HG03159 (cell line): ENCODE data around the gene SFXN2.
"Not testable (repeated sequence)": the region's sequence is repeated elsewhere in the genome, so short reads cannot be mapped to it uniquely, and the experiment has no call there.

ENCODE experiments used
- ATAC-seq: cut with Tn5 transposase; IDR thresholded peaks from one replicate; pipeline ENCODE4 v1.9.1; 2021; ENCODE audit warnings: mild to moderate bottlenecking, moderate library complexity; ENCODE audit not compliant: unreplicated experiment

SFXN2 gene

GRCh38 chr10:102714621-102715455 lies at the start of gene SFXN2:
Gene SFXN2, plus strand, starts transcription at chr10:102714636. Its CDS starts 12,001 bp downstream, at chr10:102726637.
- peak; percentile 26 for ATAC-seq

- no peak for ATAC-seq
Measured at GRCh38 chr10:102665904-102666509, 48.4 kb upstream of the SFXN2 start.

- ATAC-seq: not testable (repeated sequence)
Measured at GRCh38 chr10:102667411-102667810, 47.0 kb upstream of the SFXN2 start.

- no peak for ATAC-seq
Measured at GRCh38 chr10:102668326-102669107, 45.9 kb upstream of the SFXN2 start.

- no peak for ATAC-seq
Measured at GRCh38 chr10:102669206-102670064, 45.0 kb upstream of the SFXN2 start.

- ATAC-seq: no peak
Measured at GRCh38 chr10:102670065-102670670, 44.3 kb upstream of the SFXN2 start.

GRCh38 chr10:102670871-102671434 lies 43.5 kb upstream of the SFXN2 start:
- no peak for ATAC-seq

GRCh38 chr10:102673236-102673818 lies 41.1 kb upstream of the SFXN2 start:
- no peak for ATAC-seq

GRCh38 chr10:102673819-102674511 lies 40.5 kb upstream of the SFXN2 start:
- no peak for ATAC-seq

- no peak for ATAC-seq
Measured at GRCh38 chr10:102674566-102674965, 39.9 kb upstream of the SFXN2 start.

- no peak for ATAC-seq
Measured at GRCh38 chr10:102675011-102675665, 39.3 kb upstream of the SFXN2 start.

GRCh38 chr10:102675666-102676533 lies 38.5 kb upstream of the SFXN2 start:
- no peak for ATAC-seq

GRCh38 chr10:102676534-102677315 lies 37.7 kb upstream of the SFXN2 start:
- ATAC-seq: no peak

- ATAC-seq: no peak
Measured at GRCh38 chr10:102677331-102678067, 36.9 kb upstream of the SFXN2 start.

- no peak for ATAC-seq
Measured at GRCh38 chr10:102678068-102678400, 36.4 kb upstream of the SFXN2 start.

- ATAC-seq: no peak
Measured at GRCh38 chr10:102678842-102679289, 35.6 kb upstream of the SFXN2 start.
